Endothelial cell of umbilical vein (primary cell): Measurements from ENCODE around the gene GNB1L.

Experiments
- MAX ChIP-seq: IDR thresholded peaks from 2 replicates; pipeline ENCODE4 v1.6.1; 2011; ENCODE audit not compliant: insufficient read depth, insufficient read length
- MYC ChIP-seq: IDR thresholded peaks from one replicate; pipeline ENCODE4 v1.6.1; 2011; ENCODE audit warnings: mild to moderate bottlenecking, low read depth, low read length
- POLR2A ChIP-seq: IDR thresholded peaks from 2 replicates; pipeline ENCODE4 v1.6.1; 2012; ENCODE audit warnings: low read depth, mild to moderate bottlenecking, control low read depth, low read length
- POLR2AphosphoS5 ChIP-seq: IDR thresholded peaks from 2 replicates; pipeline ENCODE4 v1.6.1; 2012; ENCODE audit warnings: low read depth, mild to moderate bottlenecking, control low read depth, low read length, moderate library complexity; ENCODE audit not compliant: insufficient read depth
- TF ChIP-seq, protein P1 (sequence below), 2 donors: IDR thresholded peaks; 1 replicate in 1 of 2; 2 replicates in 1 of 2; pipeline ENCODE4 v1.5.1; 2011; ENCODE audit warnings: low read length in 2 of 2, mild to moderate bottlenecking in 2 of 2, moderate library complexity in 2 of 2, control low read depth in 1 of 2, inconsistent platforms in 1 of 2, low read depth in 1 of 2; ENCODE audit not compliant: insufficient read depth in 1 of 2; ENCODE audit errors: extremely low read depth in 1 of 2

DNA sequence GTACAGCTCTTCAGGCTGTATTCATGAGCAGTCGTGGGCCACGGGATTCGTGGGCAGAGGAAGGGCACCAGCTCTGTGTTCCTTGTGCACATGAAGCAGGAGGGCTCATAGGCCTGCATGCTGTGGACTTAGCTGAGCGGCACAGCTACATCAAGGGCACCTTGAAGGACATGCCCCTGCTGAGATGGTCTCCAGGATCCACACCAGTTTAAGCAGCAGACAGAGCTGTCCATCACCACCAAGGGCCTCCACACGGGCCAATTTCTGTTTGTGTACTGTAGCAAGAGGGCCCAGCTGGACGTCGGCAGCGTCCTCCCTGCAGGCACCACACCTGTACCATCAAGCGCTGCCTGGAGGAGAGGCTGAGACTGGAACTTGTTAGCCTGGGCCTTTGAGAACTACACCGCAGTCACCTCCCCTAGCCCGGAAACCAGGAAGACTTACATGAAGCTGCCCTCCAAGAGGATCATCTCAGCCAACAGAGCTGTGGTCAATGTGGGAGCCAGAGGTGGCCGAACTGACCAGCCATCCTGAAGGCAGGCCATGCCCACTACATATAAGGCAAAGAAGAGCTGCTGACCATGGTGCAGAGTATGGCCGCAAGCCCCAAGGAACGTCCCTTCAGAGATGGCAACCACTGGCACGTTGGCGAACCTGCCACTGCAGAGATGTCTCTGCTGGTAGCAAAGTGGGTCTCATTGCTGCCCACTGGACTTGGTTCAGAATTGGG lies 32.7 kb upstream of the GNB1L start:
- TF ChIP-seq POLR2AphosphoS5 (no peak), POLR2A (no peak), MYC (no peak), MAX (no peak)
- TF ChIP-seq, protein P1, sequence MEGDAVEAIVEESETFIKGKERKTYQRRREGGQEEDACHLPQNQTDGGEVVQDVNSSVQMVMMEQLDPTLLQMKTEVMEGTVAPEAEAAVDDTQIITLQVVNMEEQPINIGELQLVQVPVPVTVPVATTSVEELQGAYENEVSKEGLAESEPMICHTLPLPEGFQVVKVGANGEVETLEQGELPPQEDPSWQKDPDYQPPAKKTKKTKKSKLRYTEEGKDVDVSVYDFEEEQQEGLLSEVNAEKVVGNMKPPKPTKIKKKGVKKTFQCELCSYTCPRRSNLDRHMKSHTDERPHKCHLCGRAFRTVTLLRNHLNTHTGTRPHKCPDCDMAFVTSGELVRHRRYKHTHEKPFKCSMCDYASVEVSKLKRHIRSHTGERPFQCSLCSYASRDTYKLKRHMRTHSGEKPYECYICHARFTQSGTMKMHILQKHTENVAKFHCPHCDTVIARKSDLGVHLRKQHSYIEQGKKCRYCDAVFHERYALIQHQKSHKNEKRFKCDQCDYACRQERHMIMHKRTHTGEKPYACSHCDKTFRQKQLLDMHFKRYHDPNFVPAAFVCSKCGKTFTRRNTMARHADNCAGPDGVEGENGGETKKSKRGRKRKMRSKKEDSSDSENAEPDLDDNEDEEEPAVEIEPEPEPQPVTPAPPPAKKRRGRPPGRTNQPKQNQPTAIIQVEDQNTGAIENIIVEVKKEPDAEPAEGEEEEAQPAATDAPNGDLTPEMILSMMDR (IDR thresholded peaks at IDR 0.05; ENCODE audit: extremely low read depth in 1 of 2, insufficient read depth in 1 of 2, low read depth in 1 of 2, low read length in 2 of 2), result no peak
